KOPT-K1 (cell line): ENCODE measurements around the gene PLPP1.
"Not testable (repeated sequence)": the region's sequence is repeated elsewhere in the genome, so short reads cannot be mapped to it uniquely, and the experiment has no call there.

ENCODE experiments used
- H3K27ac ChIP-seq: fragments of 200-600 bp; sonication (generic); 2 replicates; pipeline ENCODE4 v1.5.1; 2016; ENCODE audit warnings: antibody characterized with exemption, mild to moderate bottlenecking, low read depth, low read length; ENCODE audit not compliant: poor library complexity, severe bottlenecking
- H3K36me3 ChIP-seq: fragments of 200-600 bp; sonication (generic); 2 replicates; pipeline ENCODE4 v1.5.1; 2017; ENCODE audit warnings: antibody characterized with exemption, mild to moderate bottlenecking, low read length, moderate library complexity; ENCODE audit not compliant: insufficient read depth
- H3K9me3 ChIP-seq: fragments of 200-600 bp; sonication (generic); 2 replicates; pipeline ENCODE4 v1.5.1; 2017; ENCODE audit warnings: antibody characterized with exemption, low read length, mild to moderate bottlenecking; ENCODE audit not compliant: insufficient read depth, poor library complexity, severe bottlenecking

Gene PLPP1

DNA sequence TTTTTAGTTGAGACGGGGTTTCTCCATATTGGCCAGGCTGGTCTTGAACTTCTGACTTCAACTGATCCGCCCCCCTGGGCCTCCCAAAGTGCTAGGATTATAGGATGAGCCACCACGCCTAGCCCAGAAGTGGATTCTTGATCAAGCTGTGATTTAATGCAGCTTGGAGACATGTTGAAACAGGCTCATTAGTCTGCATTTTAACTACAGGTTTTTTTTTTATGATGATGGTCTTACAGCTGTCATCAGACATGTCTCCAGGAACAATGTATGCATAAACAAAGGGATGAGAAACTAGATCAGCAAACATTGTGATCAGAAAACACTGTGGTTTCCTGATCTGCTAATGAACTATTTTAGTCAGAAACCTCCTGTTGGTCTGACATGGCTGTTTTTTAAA is 30.0 kb upstream of the PLPP1 start:
- H3K27ac ChIP-seq, result no peak overlapping the region
- H3K36me3 ChIP-seq, result no peaks in the 10 kb centered on the region
- no peaks in the 10 kb centered on the region for H3K9me3 ChIP-seq

DNA sequence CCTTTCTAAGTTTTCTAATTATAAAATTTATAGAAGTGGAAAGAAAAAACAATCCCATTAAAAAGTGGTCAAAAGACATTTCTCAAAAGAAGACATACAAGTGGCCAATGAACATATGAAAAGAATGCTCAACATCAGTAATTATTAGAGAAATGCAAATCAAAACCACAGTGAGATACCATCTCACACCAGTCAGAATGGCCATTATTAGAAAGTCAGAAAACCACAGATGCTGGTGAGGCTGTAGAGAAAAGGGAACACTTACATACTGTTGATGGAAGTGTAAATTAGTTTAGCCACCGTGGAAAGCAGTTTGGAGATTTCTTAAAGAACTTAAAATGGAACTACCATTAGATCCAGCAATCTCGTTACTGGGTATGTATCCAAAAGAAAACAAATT is 23.7 kb upstream of the PLPP1 start:
- H3K27ac ChIP-seq, result no peak overlapping the region
- H3K9me3 ChIP-seq, result no peaks in the 10 kb centered on the region
- no peaks in the 10 kb centered on the region for H3K36me3 ChIP-seq

DNA sequence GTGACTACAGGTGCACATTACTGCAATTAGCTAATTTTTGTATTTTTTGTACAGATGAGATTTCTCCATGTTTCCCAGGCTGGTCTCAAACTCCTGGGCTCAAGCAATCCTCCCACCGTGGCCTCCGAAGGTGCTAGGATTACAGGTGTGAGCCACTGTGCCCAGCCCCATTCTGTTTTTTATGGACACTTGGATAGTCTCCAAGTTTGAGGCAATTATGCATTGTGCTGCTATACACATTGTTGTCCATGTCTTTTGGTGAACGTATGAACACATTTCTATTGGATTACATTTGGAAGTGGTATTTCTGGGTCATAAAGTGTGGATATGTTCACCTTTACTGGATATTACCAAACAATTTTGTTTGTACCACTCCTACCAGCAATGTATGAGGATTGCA is 22.4 kb upstream of the PLPP1 start:
- Histone ChIP-seq H3K36me3 (no peaks in the 10 kb centered on the region), H3K27ac (no peak overlapping the region)

DNA sequence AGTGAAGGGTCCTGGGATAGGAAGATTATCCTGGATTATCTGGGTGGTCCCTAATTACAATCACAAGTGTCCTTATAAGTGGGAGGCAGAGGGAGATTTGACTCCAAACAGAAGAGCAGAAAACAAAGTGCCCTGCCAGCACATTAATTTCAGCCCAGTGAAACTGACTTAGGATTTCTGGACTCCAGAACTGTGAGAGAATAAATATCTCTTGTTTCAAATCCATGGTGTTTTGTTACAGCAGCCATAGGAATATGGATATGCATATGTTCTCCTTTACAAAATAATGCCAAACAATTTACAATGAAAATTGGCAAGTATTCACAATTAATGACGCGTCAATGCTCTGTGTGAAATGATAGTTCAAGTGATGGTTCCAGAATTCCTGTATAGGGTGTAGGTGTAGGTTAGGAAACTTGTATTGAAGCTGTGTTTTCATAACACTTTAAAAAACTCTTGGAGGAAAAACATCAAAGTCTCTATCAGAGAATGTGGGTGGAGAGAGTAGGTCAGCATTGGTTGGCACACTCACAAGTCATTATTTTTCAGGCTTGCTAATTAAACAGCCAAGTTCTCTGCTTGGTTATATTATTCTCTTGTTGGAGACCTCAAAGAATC is 19.9 kb upstream of the PLPP1 start:
- H3K9me3 ChIP-seq, result no peaks in the 10 kb centered on the region
- H3K27ac ChIP-seq, result no peak overlapping the region
- H3K36me3 ChIP-seq, result no peaks in the 10 kb centered on the region

More for the DNA sequence above, 22.4 kb upstream of the PLPP1 start:
- H3K9me3 ChIP-seq, result no peaks in the 10 kb centered on the region

DNA sequence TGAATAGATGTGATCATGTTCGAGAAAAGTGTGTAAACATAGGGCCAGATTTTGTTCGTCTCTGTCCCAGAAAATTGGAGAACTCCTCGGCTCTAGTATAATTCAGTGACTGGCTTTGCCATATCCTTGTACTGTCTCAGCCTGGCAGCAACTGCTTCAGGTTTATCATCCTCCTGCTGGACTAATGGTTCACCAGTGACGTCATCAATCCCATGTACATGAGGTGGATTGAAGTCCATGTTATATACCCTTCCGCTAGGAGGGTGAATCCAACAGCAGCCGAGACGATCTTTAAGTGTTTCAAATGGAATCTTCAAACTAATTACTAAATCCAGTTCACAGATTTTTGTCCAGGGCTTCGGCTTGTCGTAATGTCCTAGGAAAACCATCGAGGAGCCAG is 17.1 kb upstream of the PLPP1 start:
- H3K9me3 ChIP-seq, result no peaks in the 10 kb centered on the region
- no peaks in the 10 kb centered on the region for H3K36me3 ChIP-seq
- H3K27ac ChIP-seq, result peak overlapping the region; percentile 62

DNA sequence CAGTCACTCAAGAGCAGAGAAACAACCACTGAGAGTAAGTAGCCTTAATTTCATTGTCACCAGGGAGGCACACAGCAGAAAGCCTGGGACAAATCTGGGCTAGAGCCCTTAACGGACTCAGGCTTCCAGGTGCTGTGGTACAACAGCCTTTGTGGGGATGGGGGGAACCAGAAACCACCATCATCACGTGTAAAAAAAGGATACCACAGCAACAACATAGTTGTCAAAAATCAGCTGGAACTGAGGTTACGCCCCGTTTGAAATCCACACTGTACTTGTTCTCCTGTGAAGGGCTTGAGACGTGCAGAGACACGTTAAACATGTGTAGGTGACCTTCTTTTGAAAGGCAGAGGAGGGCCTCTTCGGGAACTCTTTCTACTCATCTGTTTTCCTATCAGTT is 16.6 kb upstream of the PLPP1 start:
- Histone ChIP-seq H3K36me3 (no peaks in the 10 kb centered on the region), H3K27ac (peak overlapping the region; percentile 62), H3K9me3 (no peaks in the 10 kb centered on the region)

DNA sequence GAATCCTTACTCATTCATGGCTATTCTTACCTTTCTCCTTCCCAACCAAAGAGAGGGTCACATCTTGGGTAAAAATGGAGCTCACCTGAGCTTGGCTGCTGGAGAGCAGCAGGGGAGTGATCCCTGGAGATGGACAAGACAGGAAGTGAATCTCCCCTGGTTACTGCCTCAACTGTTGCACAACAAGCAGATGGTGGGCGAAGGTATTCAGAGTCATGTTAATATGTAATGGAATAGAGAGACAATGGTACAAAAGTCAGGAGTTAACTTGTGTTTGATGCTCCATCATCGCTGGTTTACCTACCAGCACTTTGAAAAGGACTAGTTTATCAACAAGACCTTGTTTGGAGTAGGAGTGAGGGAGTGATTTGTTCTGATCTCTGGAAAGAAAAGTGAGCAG is 13.0 kb upstream of the PLPP1 start:
- Histone ChIP-seq H3K36me3 (no peaks in the 10 kb centered on the region), H3K27ac (no peak overlapping the region), H3K9me3 (no peaks in the 10 kb centered on the region)

DNA sequence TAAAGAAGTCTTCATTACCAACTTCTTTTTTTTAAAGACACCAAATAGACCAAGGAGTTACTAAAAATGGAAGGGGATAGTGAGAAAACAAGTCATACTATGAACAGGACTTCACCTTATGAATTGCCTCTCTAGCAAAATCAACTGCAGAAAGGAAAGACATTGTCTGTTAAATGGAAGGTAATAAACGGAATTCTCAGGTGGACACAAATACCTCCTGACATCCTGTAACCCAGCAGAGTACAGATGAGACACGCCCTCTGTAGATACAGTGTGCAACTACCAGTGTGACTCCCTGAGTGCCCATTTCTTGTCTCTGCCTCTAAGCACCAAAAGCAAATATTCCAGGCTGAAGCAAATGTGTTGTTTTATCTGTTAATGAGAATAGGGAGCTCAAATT is 12.2 kb upstream of the PLPP1 start:
- H3K27ac ChIP-seq, result no peak overlapping the region
- H3K36me3 ChIP-seq, result no peaks in the 10 kb centered on the region
- H3K9me3 ChIP-seq, result no peaks in the 10 kb centered on the region

DNA sequence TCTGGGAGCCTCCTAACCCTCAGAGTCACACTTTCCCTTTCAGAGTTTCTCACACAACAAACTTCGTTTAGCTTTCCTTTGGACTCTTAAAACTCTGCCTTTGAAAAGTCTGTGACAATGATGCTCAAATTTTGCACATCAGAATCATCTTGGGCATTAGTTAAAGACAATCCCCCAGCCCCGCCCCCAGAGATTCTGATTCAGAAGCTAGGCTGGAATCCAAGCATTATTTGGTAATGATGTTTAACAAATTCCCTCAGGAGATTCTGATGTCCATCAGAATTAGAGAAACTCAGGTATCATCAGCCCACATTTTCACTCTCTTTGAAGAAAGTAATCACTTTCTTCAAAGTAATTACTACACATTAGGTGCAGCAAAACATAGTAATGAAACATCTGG is 9.6 kb upstream of the PLPP1 start:
- H3K9me3 ChIP-seq, result no peaks in the 10 kb centered on the region
- no peaks in the 10 kb centered on the region for H3K36me3 ChIP-seq
- no peak overlapping the region for H3K27ac ChIP-seq

DNA sequence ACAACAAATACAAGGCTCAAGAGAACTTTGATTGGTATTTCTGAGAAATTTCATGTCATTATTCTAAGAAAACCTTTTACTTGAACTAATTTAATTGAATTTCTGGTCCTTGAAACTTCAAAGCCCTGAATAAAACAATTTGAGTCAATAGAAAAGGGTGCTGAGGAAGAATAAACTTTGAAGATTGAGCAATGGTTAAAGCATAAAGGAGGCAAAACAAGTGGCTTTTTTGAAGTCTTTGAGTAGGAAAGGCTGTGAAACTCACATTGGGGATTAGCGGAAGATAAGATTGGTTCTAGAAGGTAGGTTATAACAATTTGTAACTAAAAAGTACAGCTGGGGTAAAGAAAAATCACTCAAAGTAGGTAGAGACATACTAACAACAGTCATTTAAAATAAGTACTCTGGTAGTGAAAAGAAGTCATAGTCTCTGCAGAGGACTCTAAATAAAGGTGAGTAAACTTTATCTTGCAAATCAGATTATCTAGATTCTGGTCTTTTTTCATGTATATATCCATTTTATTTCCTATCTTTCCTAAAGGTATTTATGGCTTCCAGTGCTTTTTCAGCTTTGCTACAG is 6.4 kb upstream of the PLPP1 start:
- H3K27ac ChIP-seq, result peak overlapping the region; percentile 58
- H3K36me3 ChIP-seq, result no peaks in the 10 kb centered on the region
- H3K9me3 ChIP-seq, result no peaks in the 10 kb centered on the region

DNA sequence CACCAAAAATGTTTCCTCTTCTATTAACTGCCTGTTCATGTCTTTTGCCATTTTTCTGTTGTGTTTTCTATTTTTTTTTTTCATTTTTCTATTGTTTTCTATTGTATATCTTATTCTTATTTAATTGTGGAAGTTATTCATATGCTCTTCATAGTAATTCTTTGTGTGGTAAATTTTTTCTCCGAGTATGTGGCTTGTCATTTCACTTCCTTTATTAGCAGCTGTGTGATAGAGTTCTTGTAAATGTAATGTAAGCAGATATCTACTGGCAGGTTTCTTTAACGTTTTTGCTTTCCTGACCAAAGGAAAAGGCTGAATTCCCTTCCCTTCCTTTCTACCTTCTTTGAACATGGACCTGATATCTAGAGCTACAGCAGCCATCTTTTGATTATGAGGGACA is 5.8 kb upstream of the PLPP1 start:
- Histone ChIP-seq H3K36me3 (no peaks in the 10 kb centered on the region), H3K9me3 (no peaks in the 10 kb centered on the region), H3K27ac (peak overlapping the region; percentile 58)

DNA sequence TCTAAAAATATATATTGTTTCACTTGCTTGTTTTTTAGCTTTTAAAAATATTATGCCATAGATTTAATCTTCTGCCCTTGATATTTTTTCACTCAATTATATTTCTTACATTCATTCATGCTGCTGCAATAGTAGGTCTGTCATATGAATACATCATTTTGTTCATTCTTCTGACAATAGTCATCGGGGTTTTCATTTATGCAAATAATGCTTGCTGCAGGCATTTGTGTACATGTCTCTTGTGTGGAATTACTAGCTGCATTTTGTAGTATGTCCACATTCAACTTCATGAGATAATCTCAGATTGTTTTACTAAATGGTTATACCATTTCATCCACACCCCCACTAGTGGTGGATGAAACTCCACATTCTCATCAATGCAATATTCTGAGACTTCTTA is 5.3 kb upstream of the PLPP1 start:
- Histone ChIP-seq H3K27ac (peak overlapping the region; percentile 58), H3K36me3 (no peaks in the 10 kb centered on the region), H3K9me3 (no peaks in the 10 kb centered on the region)

DNA sequence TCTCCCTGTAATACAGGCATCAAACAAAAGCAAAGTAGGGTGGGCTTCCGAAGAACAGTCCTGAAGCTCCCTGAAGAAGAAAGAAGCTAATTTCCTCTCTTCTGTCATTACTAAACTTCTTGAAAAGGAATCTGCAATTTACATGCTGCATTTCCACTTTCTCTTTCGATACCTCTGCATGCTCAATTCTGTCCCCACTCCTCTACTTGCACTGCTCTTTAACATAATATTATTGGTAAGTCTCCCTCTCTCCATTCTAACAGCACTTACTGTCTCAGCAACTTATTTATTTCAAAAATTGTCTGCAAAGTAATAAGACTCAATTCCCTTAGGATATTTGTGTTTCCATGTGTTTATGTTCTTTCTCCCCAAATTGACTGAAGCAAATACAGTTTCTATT is 3.9 kb upstream of the PLPP1 start:
- Histone ChIP-seq H3K36me3 (no peaks in the 10 kb centered on the region), H3K9me3 (no peaks in the 10 kb centered on the region), H3K27ac (peak overlapping the region; percentile 47)

DNA sequence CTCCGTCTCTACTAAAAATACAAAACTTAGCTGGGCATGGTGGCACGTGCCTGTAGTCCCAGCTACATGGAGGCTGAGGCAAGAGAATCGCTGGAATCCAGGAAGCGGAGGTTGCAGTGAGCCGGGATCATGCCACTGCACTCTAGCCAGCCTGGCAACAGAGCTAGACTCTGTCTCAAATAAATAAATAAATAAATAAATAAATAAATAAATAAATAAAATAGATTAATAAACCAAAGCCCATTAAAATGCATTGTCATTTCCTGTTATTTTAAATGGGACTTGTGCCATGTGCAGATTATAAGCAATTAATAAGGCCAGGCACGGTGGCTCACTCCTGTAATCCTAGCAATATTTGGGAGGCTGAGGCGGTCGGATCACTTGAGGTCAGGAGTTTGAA is 2.6 kb upstream of the PLPP1 start:
- H3K36me3 ChIP-seq, H3K9me3 ChIP-seq, H3K27ac ChIP-seq: not testable (repeated sequence)

DNA sequence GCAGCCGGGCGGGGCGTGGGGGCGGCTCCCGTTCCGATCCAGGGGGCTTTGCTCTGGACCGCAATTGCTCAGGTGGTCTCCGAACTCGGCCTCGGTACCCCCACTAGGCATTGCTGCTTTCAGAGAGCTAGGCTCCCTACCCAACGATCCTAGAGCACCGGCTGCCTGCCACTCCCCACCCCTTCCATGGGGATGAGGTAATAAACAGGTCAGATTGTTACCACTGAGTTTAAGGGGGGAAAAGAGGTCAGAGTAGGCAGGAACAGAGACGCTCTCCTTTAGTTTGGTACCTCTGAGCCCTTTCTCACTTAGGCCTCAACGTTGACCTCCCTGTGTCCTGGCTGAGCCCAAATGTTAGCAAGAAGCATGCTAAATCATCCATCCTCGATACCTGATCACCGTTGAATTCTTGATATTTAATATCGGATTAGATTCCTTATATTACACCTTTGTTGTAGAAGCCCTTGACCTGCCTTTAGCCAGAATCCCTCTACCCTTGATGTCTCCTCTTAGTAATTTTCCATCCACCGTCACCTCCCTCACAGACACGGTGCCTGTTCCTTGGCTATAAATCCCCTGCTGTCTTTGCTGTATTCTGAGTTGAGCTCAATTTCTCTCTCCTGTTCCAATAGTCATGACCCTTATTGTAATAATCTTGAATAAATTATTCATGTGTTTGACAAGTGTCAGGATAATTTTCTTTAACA is 588 bp upstream of the PLPP1 start:
- H3K27ac ChIP-seq, result peak overlapping the region; percentile 84
- H3K36me3 ChIP-seq, result no peaks in the 10 kb centered on the region
- no peaks in the 10 kb centered on the region for H3K9me3 ChIP-seq
